Measurements from ENCODE around the gene PTK6.
"Not testable (repeated sequence)": the region's sequence is repeated elsewhere in the genome, so short reads cannot be mapped to it uniquely, and the experiment has no call there.

Gene PTK6

DNA sequence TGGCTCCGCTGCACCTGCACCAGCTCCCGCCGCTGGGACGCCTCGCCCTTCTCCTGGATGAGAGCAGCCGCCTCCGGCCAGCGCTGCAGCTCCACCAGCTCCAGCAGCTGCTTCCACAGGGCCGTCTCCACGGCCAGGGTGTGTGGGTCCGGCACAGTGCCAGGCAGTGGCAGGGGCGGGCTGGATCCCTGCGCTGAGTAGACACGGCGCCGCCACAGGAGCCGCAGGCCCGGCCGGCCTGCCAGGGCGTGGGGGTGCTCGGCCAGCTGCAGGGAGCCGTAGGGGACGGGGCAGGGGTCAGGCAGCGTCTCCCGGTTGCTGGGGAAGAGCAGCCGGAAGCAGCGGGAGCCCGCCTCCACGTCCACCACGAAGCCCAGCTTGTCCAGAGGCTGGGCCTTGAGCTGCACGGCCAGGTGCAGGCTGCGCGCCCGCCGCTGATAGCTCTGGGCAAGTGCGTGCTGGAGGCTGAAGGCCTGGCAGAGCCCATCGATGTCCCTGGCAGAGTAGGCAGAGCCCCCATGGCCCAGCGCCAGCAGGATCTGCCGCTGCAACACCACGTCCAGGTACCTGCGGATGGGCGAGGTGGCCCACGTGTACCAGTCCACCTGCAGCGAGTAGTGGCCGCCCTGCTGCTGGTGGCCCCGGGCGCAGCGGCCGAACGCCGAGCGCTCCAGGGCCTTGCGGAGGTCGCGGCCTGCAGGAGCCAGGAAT, 26.2 kb upstream of the PTK6 start:
- H3K4me3 ChIP-seq (replicated peaks; ENCODE audit: low read depth, low read length): no peak overlapping the region
- TF ChIP-seq, protein P1, sequence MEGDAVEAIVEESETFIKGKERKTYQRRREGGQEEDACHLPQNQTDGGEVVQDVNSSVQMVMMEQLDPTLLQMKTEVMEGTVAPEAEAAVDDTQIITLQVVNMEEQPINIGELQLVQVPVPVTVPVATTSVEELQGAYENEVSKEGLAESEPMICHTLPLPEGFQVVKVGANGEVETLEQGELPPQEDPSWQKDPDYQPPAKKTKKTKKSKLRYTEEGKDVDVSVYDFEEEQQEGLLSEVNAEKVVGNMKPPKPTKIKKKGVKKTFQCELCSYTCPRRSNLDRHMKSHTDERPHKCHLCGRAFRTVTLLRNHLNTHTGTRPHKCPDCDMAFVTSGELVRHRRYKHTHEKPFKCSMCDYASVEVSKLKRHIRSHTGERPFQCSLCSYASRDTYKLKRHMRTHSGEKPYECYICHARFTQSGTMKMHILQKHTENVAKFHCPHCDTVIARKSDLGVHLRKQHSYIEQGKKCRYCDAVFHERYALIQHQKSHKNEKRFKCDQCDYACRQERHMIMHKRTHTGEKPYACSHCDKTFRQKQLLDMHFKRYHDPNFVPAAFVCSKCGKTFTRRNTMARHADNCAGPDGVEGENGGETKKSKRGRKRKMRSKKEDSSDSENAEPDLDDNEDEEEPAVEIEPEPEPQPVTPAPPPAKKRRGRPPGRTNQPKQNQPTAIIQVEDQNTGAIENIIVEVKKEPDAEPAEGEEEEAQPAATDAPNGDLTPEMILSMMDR (IDR thresholded peaks at IDR 0.05; ENCODE audit: low read length, missing control alignments): no peak
- no peak for DNase-seq (ENCODE audit: low read depth)

DNA sequence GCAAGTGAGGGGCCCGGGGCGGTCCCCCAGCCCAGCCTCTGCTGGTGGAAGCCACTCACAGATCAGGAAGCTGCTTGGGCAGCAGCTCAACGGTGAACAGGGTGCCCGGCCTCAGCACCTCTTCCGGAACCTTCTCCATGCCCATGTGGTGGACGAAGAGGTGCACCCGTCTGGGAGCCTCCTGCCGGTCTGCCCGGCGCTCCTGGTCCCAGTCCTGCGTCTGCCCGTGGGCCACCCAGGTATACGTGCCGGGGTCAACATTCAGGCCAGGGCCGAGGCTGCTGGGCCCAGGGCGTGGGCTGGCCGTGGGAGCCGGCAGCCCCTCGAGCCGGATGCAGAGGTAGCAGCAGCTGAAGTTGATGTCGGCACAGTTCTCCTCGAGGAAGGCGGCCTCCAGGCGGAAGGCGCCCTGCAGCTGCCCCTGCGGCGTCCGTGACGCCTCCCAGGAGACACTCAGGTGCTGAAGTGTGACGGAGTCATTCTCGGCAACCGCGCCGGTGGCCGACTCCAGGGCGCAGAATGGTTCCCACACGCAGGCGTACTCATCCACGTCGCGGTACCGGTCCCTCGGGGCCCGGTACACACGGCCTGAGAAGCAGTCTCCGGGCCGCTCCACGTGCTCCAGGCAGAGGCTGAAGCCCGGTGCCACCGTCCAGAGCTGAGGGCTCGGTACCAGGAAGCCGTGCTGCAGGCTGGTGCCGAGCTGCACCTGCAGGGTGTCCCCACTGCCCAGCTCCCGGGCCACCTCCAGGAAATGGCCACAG, 25.5 kb upstream of the PTK6 start:
- no peak for DNase-seq (ENCODE audit: low read depth)
- TF ChIP-seq, protein P1 (IDR thresholded peaks at IDR 0.05; ENCODE audit: low read length, missing control alignments): no peak
- no peak overlapping the region for H3K4me3 ChIP-seq (replicated peaks; ENCODE audit: low read depth, low read length)

DNA sequence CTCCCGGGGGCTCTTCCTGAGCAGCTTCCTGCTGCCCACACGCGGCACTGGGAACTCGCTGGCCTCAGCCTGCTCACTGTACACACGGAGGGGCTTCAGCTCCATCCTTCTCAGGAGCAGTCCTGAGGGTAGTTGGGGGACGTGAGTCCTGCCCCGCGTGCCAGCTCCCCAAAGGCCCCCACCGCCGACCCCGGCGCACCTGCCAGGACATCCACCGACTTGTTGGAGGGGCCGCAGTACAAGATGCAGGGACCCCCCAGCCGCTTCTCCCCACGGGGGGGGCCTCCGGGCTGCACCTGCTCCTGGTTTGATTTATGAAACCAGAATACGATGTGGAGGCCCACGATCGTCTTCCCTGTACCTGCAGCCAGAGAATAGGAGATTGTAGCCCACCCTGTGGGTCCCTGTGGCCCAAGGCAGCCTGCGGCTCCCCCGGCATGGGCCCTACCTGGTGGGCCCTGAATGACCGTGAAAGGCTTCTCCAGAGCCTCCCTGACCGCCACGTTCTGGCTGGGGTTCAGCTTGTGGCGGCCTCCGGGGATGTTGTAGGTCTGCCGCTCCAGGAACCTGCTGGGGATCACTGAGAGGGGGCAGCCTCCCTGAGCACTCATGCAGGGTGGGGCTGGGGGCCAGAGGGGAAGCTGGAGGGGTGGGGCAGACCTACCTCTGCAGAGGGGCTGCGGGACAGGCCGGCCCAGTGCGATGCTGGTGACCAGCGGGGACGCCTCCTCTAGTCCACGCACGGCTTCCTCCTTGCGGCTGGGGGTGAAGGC, 24.6 kb upstream of the PTK6 start:
- H3K4me3 ChIP-seq (replicated peaks; ENCODE audit: low read depth, low read length): no peak overlapping the region
- TF ChIP-seq, protein P1 (IDR thresholded peaks at IDR 0.05; ENCODE audit: low read length, missing control alignments): no peak
- no peak for DNase-seq (ENCODE audit: low read depth)

DNA sequence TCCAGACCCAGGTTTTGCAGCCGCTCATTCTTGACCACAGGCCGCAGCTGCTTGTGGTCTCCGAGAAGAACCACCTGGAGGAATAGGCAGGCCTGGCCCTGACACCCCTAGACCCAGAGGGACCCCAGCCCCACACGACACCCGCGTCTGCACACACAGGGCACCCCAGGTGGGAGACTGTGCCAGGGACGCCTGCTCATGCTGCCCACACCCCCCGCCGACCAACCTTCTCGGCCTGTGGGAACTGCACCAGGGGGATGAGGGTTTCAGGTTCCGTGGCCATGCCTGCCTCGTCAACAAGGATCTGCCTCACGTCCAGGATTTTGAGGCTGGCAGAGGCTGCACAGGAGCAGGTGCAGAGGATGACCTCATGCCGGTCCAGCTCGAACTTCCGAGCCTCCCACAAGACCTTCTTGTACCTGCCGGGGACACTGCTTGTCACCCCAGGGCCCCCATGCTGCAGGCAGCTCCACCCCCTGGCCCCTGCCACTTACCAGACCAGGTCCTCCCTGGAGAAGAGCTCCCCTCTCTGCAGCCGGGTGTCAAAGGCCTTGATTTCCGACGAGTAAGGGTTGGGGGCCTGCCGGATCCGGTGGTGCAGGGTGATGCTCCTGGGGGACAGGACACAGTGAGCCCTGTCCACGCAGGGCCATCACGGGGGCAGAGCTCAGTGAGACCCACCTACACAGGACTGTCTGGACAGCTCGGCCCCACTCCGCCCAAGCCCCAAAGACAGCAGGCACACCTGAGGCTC, 23.9 kb upstream of the PTK6 start:
- H3K4me3 ChIP-seq (replicated peaks; ENCODE audit: low read depth, low read length): no peak overlapping the region
- DNase-seq (ENCODE audit: low read depth): no peak
- TF ChIP-seq, protein P1 (IDR thresholded peaks at IDR 0.05; ENCODE audit: low read length, missing control alignments): no peak

DNA sequence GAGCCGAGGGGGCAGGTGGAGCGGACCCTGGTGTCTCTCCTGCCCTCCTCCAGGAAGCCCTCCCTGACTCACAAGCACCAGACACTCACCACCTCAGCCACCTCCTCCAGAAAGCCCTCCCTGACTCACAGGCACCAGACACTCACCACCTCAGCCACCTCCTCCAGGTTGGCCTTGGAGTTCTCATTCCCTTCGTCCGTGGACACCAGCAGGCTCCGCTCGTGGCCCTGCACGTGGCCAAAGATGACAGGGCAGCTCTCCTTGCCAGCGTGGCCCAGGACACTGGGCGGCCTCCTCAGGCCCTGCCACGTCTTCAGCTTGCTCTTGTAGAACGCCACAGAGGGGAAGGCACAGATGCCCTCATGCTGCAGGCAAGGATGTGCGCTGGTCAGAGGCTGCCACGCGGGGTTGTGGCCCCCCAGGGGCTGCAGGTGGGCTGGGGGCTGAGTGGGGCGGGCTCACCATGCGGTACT, 23.2 kb upstream of the PTK6 start:
- TF ChIP-seq, protein P1 (IDR thresholded peaks at IDR 0.05; ENCODE audit: low read length, missing control alignments): no peak
- no peak overlapping the region for H3K4me3 ChIP-seq (replicated peaks; ENCODE audit: low read depth, low read length)
- DNase-seq (ENCODE audit: low read depth): no peak

DNA sequence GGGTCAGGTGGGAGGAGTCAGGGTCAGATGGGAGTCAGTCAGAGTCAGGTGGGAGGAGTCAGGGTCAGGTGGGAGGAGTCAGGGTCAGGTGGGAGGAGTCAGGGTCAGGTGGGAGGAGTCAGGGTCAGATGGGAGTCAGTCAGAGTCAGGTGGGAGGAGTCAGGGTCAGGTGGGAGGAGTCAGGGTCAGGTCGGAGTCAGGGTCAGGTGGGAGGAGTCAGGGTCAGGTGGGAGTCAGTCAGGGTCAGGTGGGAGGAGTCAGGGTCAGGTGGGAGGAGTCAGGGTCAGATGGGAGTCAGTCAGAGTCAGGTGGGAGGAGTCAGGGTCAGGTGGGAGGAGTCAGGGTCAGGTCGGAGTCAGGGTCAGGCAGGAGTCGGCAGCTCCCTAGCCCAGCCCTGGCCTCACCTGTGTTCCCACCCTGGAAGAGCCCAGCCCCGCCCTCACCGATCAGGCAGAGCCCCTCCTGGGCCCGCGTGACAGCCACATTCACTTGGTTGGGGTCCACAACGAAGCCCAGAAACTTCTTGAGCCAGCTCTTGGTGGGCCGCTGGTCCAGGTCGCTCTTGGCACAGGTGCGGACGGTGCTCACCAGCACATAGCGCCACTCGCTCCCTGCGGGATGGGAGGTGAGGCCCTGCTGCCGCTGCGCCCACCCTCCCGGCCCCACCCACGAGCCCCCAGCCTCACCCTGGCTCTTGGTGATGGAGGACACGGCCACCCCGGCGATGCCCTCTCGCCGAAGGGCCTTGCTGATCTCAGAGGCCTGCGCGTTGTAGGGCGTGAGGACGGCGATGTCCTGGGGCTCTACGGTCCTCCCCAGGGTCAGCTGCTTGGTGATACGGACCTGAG, 22.5 kb upstream of the PTK6 start:
- not testable (repeated sequence) for DNase-seq (ENCODE audit: low read depth); H3K4me3 ChIP-seq (replicated peaks; ENCODE audit: low read depth, low read length)
